IMR-90 (cell line): ENCODE measurements around the gene EPGN. TPM values are rescaled to one million over a fixed set of nuclear protein-coding genes. Genes with fewer than 3 reads are reported as not detected.

Experiments used
- ATAC-seq: fragments of 200-7000 bp; cut with Tn5 transposase; 2 replicates; pipeline ENCODE4 v1.9.1; 2020; ENCODE audit warnings: low read depth, mild to moderate bottlenecking, moderate library complexity
- BruUV-seq: library from RNA; stranded (reverse); fragments of 400-500 nt; replicated peaks from 2 replicates; lab custom pipeline; 2021; lab: Mats Ljungman, UMichigan
- CTCF ChIA-PET: fragments of 300-600 bp; formaldehyde crosslinking; extraction: SDS; loops from one replicate; lab custom pipeline; 2021; ENCODE audit warnings: antibody characterized with exemption; lab: Yijun Ruan, JAX
- POLR2A ChIA-PET: fragments of 300-600 bp; sonication (Branson Sonifier 250); formaldehyde crosslinking; loops from one replicate; lab custom pipeline; 2022; ENCODE audit warnings: antibody characterized with exemption; ENCODE audit not compliant: unreplicated experiment; lab: Charles Lee
- DNase-seq: peaks from one replicate; pipeline ENCODE4 v3.0.0; 2013
- H2AFZ ChIP-seq: replicated peaks from 2 replicates; pipeline ENCODE3; 2013; ENCODE audit warnings: low read length, mild to moderate bottlenecking; ENCODE audit not compliant: poor library complexity
- H2AK5ac ChIP-seq: 2 replicates; pipeline ENCODE4 v1.6.1; 2013; ENCODE audit warnings: low read depth, low read length, inconsistent platforms
- H2AK9ac ChIP-seq: replicated peaks from 2 replicates; pipeline ENCODE3; 2013; ENCODE audit warnings: mild to moderate bottlenecking, low read depth, low read length, moderate library complexity; ENCODE audit not compliant: poor library complexity
- H2BK120ac ChIP-seq: 2 replicates; pipeline ENCODE4 v1.6.1; 2013; ENCODE audit warnings: low read depth, low read length, inconsistent platforms
- H2BK15ac ChIP-seq: 3 replicates; pipeline ENCODE4 v1.6.1; 2013; ENCODE audit warnings: low read depth, low read length, inconsistent platforms
- H2BK20ac ChIP-seq: 2 replicates; pipeline ENCODE4 v1.6.1; 2013; ENCODE audit warnings: low read depth, mild to moderate bottlenecking, inconsistent platforms, low read length, moderate library complexity
- H2BK5ac ChIP-seq: 2 replicates; pipeline ENCODE4 v1.6.1; 2013; ENCODE audit warnings: mild to moderate bottlenecking, low read depth, low read length, inconsistent platforms; ENCODE audit not compliant: poor library complexity, severe bottlenecking
- H3K14ac ChIP-seq: replicated peaks from 2 replicates; pipeline ENCODE4 v1.6.1; 2013; ENCODE audit warnings: low read depth, low read length, inconsistent platforms
- H3K18ac ChIP-seq: 2 replicates; pipeline ENCODE4 v1.6.1; 2013; ENCODE audit warnings: low read depth, low read length, control low read depth
- H3K23ac ChIP-seq: 2 replicates; pipeline ENCODE4 v1.6.1; 2013; ENCODE audit warnings: low read depth, low read length, inconsistent platforms
- H3K27ac ChIP-seq: 2 replicates; pipeline ENCODE4 v1.5.1; 2013; ENCODE audit warnings: mild to moderate bottlenecking, control low read depth, low read length; ENCODE audit not compliant: insufficient read depth
- H3K27me3 ChIP-seq: 2 replicates; pipeline ENCODE4 v1.6.1; 2013; ENCODE audit warnings: low read length; ENCODE audit not compliant: control insufficient read depth, insufficient read depth
- H3K36me3 ChIP-seq: 2 replicates; pipeline ENCODE4 v1.6.1; 2013; ENCODE audit warnings: low read length, mixed read lengths; ENCODE audit not compliant: control insufficient read depth, insufficient read depth
- H3K4ac ChIP-seq: 2 replicates; pipeline ENCODE4 v1.6.1; 2013; ENCODE audit warnings: low read depth, low read length, inconsistent platforms
- H3K4me1 ChIP-seq: 2 replicates; pipeline ENCODE4 v1.6.1; 2013; ENCODE audit warnings: low read length, mixed read lengths; ENCODE audit not compliant: control insufficient read depth, insufficient read depth
- H3K4me2 ChIP-seq: 2 replicates; pipeline ENCODE4 v1.6.1; 2013; ENCODE audit warnings: low read depth, mild to moderate bottlenecking, control low read depth, low read length, moderate library complexity
- H3K4me3 ChIP-seq: 2 replicates; pipeline ENCODE4 v1.5.1; 2013; ENCODE audit warnings: low read depth, mild to moderate bottlenecking, control low read depth, low read length, moderate library complexity; ENCODE audit not compliant: insufficient read depth
- H3K56ac ChIP-seq: 2 replicates; pipeline ENCODE4 v1.6.1; 2013; ENCODE audit warnings: low read length, inconsistent platforms; ENCODE audit not compliant: insufficient read depth; ENCODE audit errors: extremely low read depth
- H3K79me1 ChIP-seq, 2 experiments: 2 replicates each; pipeline ENCODE4 v1.6.1; 2013; ENCODE audit warnings: low read length in 2 of 2, inconsistent platforms in 1 of 2, low read depth in 1 of 2
- H3K9ac ChIP-seq: 2 replicates; pipeline ENCODE4 v1.6.1; 2013; ENCODE audit warnings: low read depth, low read length, control low read depth
- H3K9me1 ChIP-seq: 2 replicates; pipeline ENCODE4 v1.6.1; 2013; ENCODE audit warnings: low read length, inconsistent platforms; ENCODE audit not compliant: insufficient read depth
- H3K9me3 ChIP-seq: 2 replicates; pipeline ENCODE4 v1.6.1; 2013; ENCODE audit warnings: low read length; ENCODE audit not compliant: control insufficient read depth, insufficient read depth
- H4K20me1 ChIP-seq: 2 replicates; pipeline ENCODE4 v1.6.1; 2013; ENCODE audit warnings: low read length, inconsistent platforms; ENCODE audit not compliant: insufficient read depth
- H4K5ac ChIP-seq: 2 replicates; pipeline ENCODE4 v1.6.1; 2013; ENCODE audit warnings: mild to moderate bottlenecking, low read depth, low read length, control low read depth
- H4K8ac ChIP-seq, 2 experiments: 2 replicates each; pipeline ENCODE4 v1.6.1; 2013; ENCODE audit warnings: low read depth in 2 of 2, low read length in 2 of 2, control low read depth in 1 of 2, inconsistent platforms in 1 of 2
- H4K91ac ChIP-seq: 2 replicates; pipeline ENCODE4 v1.6.1; 2013; ENCODE audit warnings: low read depth, low read length, inconsistent platforms; ENCODE audit not compliant: insufficient read depth
- BHLHE40 ChIP-seq: fragments of 150-350 bp; IDR thresholded peaks from 2 replicates; pipeline ENCODE4 v1.6.1; 2016; ENCODE audit warnings: mild to moderate bottlenecking, low read depth, low read length
- CEBPB ChIP-seq: IDR thresholded peaks from 2 replicates; pipeline ENCODE4 v1.6.1; 2012; ENCODE audit warnings: low read depth, low read length, improper control_type of control experiment
- CHD1 ChIP-seq: IDR thresholded peaks from 2 replicates; pipeline ENCODE4 v1.6.1; 2012; ENCODE audit warnings: low read depth, low read length, improper control_type of control experiment
- CTCF ChIP-seq: conservative IDR thresholded peaks from 2 replicates; pipeline ENCODE4 v1.5.1; 2012; ENCODE audit warnings: mild to moderate bottlenecking, low read depth, low read length, improper control_type of control experiment
- FOS ChIP-seq: fragments of 150-350 bp; IDR thresholded peaks from 2 replicates; pipeline ENCODE4 v1.6.1; 2016; ENCODE audit warnings: low read depth, low read length
- MAFK ChIP-seq: IDR thresholded peaks from 2 replicates; pipeline ENCODE4 v1.6.1; 2012; ENCODE audit warnings: low read depth, low read length, improper control_type of control experiment
- MAZ ChIP-seq: IDR thresholded peaks from 2 replicates; pipeline ENCODE4 v1.6.1; 2012; ENCODE audit warnings: low read depth, mild to moderate bottlenecking, low read length, improper control_type of control experiment, moderate library complexity, borderline replicate concordance
- MXI1 ChIP-seq: IDR thresholded peaks from 2 replicates; pipeline ENCODE4 v1.6.1; 2012; ENCODE audit warnings: low read depth, mild to moderate bottlenecking, low read length, moderate library complexity, borderline replicate concordance
- NFE2L2 ChIP-seq: fragments of 150-350 bp; IDR thresholded peaks from 2 replicates; pipeline ENCODE4 v1.6.1; 2016; ENCODE audit warnings: low read depth, mild to moderate bottlenecking, low read length
- POLR2A ChIP-seq: IDR thresholded peaks from 2 replicates; pipeline ENCODE4 v1.6.1; 2012; ENCODE audit warnings: mild to moderate bottlenecking, low read depth, low read length
- RAD21 ChIP-seq: IDR thresholded peaks from 2 replicates; pipeline ENCODE4 v1.6.1; 2012; ENCODE audit warnings: low read length, improper control_type of control experiment
- RCOR1 ChIP-seq: IDR thresholded peaks from 2 replicates; pipeline ENCODE4 v1.6.1; 2012; ENCODE audit warnings: mild to moderate bottlenecking, low read length, improper control_type of control experiment; ENCODE audit not compliant: insufficient replicate concordance
- RFX5 ChIP-seq: IDR thresholded peaks from 2 replicates; pipeline ENCODE4 v1.8.0; 2012; ENCODE audit warnings: low read depth, mild to moderate bottlenecking, low read length, moderate library complexity
- SMC3 ChIP-seq: fragments of 150-350 bp; IDR thresholded peaks from 2 replicates; pipeline ENCODE4 v1.6.1; 2016; ENCODE audit warnings: low read depth, mild to moderate bottlenecking, antibody characterized with exemption, low read length, moderate library complexity
- USF2 ChIP-seq: fragments of 150-350 bp; IDR thresholded peaks from 2 replicates; pipeline ENCODE4 v1.6.1; 2017; ENCODE audit warnings: mild to moderate bottlenecking, antibody characterized with exemption, low read length, low read depth
- WGBS, 2 experiments: methylation state at CpG; one replicate each; pipeline versions ENCODE4 v1.1.5 to v1.1.7; 2013; ENCODE audit warnings: missing lambda C conversion rate in 2 of 2; ENCODE audit not compliant: insufficient read length in 1 of 2; ENCODE audit errors: extremely low coverage in 2 of 2; 5-methylcytosine and 5-hydroxymethylcytosine counted together
- dilution Hi-C: fragments of 300-500 bp; cut with HindIII; formaldehyde crosslinking; loops from one replicate; pipeline ENCODE4 v1.14.3; 2018; ENCODE audit warnings: low sequenced_read_pairs; ENCODE audit not compliant: unreplicated experiment
- in situ Hi-C: fragments of 300-500 bp; cut with MboI; formaldehyde crosslinking; loops from 3 replicates; pipeline ENCODE4 v1.14.3; 2019; ENCODE audit warnings: low sequenced_read_pairs, inconsistent platforms, mixed read lengths
- intact Hi-C: fragments of 100-400 bp; cut with micrococcal nuclease; formaldehyde crosslinking; loops from 2 replicates; pipeline ENCODE4 v1.10.0; 2022
- polyA plus RNA-seq, 3 experiments: library from polyadenylated mRNA; depleted of rRNA; stranded (reverse); fragments of >200 nt; gene quantifications; 2 replicates each; pipeline ENCODE4 v1.2.3, GENCODE V29; 2012; ENCODE audit warnings: low replicate concordance in 1 of 3
- total RNA-seq: library from RNA; depleted of rRNA; stranded (reverse); fragments of >200 nt; gene quantifications from 2 replicates; pipeline ENCODE4 v1.2.3, GENCODE V29; 2012
- TF ChIP-seq, protein P1 (sequence below): fragments of 150-350 bp; IDR thresholded peaks from 2 replicates; pipeline ENCODE4 v1.6.1; 2016; ENCODE audit warnings: low read depth, mild to moderate bottlenecking, low read length, moderate library complexity, borderline replicate concordance

EPGN gene
- total and polyA plus RNA-seq, 2 of the 4 experiments (the other 2 are of a cell fraction) = 0.18 TPM; not detected in 1

DNA sequence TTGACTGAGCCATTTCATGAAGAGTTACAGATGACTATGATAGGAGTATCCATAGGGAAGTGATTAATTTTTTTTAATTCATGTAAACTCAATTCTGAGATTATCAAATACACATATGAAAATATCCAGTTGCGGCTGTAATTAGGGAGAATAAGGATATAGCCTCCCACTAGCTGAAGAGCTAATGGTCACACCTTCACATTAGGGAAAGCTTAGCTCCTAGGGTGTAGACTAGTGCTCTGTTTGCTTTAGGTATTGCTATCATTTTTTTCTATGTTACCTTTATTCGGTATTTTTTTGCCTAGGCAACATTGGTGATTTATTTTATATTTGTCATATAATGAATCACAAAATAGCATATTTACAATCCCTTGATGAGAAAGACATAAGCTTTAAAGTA, 39.6 kb upstream of the EPGN start:
- Histone ChIP-seq H3K4me2 (no peak overlapping the region), H2BK5ac (no peak overlapping the region), H2BK120ac (no peak overlapping the region), H3K27ac (no peak overlapping the region), H3K56ac (no peak overlapping the region), H3K79me1 (no peaks in the 10 kb centered on the region), H3K36me3 (no peaks in the 10 kb centered on the region), H4K8ac (no peak overlapping the region), H3K9me1 (no peaks in the 10 kb centered on the region; the same call in 1 of the 2 replicates), H2AFZ (no peak overlapping the region), H3K4me1 (no peaks in the 10 kb centered on the region), H2AK9ac (no peak overlapping the region), H3K4ac (no peak overlapping the region), H2BK15ac (no peak overlapping the region), H3K27me3 (no peaks in the 10 kb centered on the region), H3K9ac (no peak overlapping the region), H3K18ac (no peak overlapping the region), H3K9me3 (no peaks in the 10 kb centered on the region), H4K20me1 (no peaks in the 10 kb centered on the region), H3K14ac (no peak overlapping the region), H3K23ac (no peak overlapping the region), H4K5ac (no peak overlapping the region), H4K91ac (no peak overlapping the region), H2AK5ac (no peak overlapping the region), H2BK20ac (no peak overlapping the region), H3K4me3 (no peak overlapping the region)
- dilution Hi-C loops = no loop called here
- BruUV-seq = no TSS peak
- intact Hi-C loops = no loop called here
- ATAC-seq = no peak; the same call in 1 of the 2 replicates
- WGBS, 2 experiments = no CpG with 5 or more reads among the region's 2 CpGs
- CTCF ChIA-PET = no interaction called here
- no peak for DNase-seq
- POLR2A ChIA-PET = no interaction called here
- TF ChIP-seq USF2 (no peak), CEBPB (no peak), MAFK (no peak), MAZ (no peak), CTCF (no peak), RCOR1 (no peak), RAD21 (no peak), CHD1 (no peak), FOS (no peak), MXI1 (no peak), NFE2L2 (no peak), SMC3 (no peak), BHLHE40 (no peak), RFX5 (no peak), POLR2A (no peak)
- TF ChIP-seq, protein P1, sequence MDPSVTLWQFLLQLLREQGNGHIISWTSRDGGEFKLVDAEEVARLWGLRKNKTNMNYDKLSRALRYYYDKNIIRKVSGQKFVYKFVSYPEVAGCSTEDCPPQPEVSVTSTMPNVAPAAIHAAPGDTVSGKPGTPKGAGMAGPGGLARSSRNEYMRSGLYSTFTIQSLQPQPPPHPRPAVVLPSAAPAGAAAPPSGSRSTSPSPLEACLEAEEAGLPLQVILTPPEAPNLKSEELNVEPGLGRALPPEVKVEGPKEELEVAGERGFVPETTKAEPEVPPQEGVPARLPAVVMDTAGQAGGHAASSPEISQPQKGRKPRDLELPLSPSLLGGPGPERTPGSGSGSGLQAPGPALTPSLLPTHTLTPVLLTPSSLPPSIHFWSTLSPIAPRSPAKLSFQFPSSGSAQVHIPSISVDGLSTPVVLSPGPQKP = no peak
- in situ Hi-C loops = no loop called here
